Measurements from ENCODE around the gene NFYA. TPM values are rescaled to one million over a fixed set of nuclear protein-coding genes. Genes with fewer than 3 reads are reported as not detected.

Gene NFYA
- total and polyA plus RNA-seq, 8 donors = 5.4 to 14.1 (median 7.8) TPM

DNA sequence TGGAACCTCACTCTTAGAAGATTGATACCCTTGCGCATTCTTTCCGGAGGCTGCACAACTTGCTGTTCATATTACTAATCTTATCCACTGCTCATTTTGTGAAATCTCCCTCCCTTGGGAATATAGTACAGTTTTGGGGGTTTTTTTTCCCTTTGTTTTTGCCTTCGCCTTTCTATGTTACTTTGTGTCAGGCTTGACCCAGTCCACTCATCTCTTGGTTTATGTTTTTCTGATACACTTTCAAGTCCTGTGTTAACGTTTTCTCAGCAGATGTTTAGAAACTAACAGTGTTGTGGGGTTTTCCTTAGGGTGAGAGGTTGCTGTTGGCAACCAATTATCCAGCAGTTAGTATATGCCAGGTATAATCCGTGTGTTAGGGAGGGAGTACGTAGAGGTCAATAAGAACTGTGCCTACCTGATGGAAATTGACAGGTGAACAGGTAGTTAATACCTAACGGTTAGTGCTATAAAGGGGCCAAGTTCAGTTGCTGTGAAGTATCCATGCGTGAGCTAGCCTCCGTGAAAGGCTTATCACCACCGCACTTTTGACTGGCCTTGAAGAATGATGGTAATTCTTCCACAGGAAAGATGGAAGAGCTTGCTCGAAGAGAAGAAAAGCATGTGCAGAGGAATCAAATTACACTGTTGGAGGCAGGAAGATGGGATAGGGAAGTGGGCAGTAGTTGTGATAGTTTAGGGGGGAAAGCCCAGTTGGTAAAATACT is 1.4 kb downstream of the NFYA start:
- Histone ChIP-seq H3K9me3 (no peaks in the 10 kb centered on the region), H3K36me3 (peaks cover 0 to 4% (median 0%) of the 10 kb centered on the region in 3 donors), H3K27ac (peak overlapping the region; percentile 98 to 100 (median 99)), H3K4me3 (peak overlapping the region; percentile 89 to 98 (median 94)), H3K4me1 (peaks cover 7 to 34% (median 33%) of the 10 kb centered on the region in 3 donors), H3K27me3 (no peaks in the 10 kb centered on the region)
- TF ChIP-seq, protein P1, sequence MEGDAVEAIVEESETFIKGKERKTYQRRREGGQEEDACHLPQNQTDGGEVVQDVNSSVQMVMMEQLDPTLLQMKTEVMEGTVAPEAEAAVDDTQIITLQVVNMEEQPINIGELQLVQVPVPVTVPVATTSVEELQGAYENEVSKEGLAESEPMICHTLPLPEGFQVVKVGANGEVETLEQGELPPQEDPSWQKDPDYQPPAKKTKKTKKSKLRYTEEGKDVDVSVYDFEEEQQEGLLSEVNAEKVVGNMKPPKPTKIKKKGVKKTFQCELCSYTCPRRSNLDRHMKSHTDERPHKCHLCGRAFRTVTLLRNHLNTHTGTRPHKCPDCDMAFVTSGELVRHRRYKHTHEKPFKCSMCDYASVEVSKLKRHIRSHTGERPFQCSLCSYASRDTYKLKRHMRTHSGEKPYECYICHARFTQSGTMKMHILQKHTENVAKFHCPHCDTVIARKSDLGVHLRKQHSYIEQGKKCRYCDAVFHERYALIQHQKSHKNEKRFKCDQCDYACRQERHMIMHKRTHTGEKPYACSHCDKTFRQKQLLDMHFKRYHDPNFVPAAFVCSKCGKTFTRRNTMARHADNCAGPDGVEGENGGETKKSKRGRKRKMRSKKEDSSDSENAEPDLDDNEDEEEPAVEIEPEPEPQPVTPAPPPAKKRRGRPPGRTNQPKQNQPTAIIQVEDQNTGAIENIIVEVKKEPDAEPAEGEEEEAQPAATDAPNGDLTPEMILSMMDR (IDR thresholded peaks at IDR 0.05) = no peak
- FAIRE-seq (no peak), ATAC-seq (no peak), DNase-seq (no peak)
- WGBS, 2 donors = 2% methylated on average over 11 of the region's 11 CpGs
- intact Hi-C loops (cut with DNase I) = no loop called here

DNA sequence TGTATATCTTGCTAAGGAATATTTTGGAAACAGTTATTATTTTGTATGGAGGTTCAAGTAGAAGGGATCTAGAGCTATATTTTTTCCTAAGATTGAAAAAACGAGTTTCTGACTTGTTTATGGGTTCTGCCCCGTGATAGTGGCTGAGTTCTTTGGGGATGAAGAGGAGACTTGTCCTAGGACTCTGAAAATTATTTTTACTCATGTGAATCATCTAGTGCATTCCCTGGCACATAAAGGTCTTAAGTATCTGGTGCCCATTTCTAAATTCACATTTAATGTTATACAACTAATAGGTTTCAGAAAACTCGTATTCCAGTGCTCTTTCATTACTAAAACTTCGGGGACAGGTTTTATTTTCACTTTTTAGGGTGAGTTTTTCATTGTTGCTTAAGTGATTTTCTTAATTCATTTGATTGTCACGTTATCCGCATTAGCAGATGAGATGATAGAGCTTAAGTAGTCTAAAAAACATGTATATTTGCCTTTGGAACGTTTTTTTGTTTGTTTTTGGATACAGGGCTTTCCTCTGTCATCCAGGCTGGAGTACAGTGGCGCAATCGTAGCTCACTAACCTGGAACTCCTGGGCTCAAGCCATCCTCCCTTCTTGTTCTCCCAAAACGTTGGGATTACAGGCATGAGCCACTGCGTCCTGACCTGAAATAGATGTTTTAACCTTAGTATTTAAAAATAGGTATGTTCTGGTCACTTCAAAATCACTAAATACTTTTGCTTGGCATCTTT is 2.1 kb downstream of the NFYA start:
- Histone ChIP-seq H3K27ac (peak overlapping the region in 2 of 4 donors; percentile 99 to 100), H3K36me3 (peaks cover 0 to 2% (median 0%) of the 10 kb centered on the region in 3 donors), H3K9me3 (no peaks in the 10 kb centered on the region), H3K4me1 (peaks cover 7 to 34% (median 33%) of the 10 kb centered on the region in 3 donors), H3K27me3 (no peaks in the 10 kb centered on the region), H3K4me3 (peak overlapping the region in 2 of 4 donors; percentile 89 to 98)
- TF ChIP-seq, protein P1 (IDR thresholded peaks at IDR 0.05) = no peak
- FAIRE-seq (no peak), DNase-seq (no peak), ATAC-seq (no peak)
- intact Hi-C loops (cut with DNase I) = no loop called here
- WGBS, 2 donors = 20 to 24% methylated on average over 11 of the region's 11 CpGs

DNA sequence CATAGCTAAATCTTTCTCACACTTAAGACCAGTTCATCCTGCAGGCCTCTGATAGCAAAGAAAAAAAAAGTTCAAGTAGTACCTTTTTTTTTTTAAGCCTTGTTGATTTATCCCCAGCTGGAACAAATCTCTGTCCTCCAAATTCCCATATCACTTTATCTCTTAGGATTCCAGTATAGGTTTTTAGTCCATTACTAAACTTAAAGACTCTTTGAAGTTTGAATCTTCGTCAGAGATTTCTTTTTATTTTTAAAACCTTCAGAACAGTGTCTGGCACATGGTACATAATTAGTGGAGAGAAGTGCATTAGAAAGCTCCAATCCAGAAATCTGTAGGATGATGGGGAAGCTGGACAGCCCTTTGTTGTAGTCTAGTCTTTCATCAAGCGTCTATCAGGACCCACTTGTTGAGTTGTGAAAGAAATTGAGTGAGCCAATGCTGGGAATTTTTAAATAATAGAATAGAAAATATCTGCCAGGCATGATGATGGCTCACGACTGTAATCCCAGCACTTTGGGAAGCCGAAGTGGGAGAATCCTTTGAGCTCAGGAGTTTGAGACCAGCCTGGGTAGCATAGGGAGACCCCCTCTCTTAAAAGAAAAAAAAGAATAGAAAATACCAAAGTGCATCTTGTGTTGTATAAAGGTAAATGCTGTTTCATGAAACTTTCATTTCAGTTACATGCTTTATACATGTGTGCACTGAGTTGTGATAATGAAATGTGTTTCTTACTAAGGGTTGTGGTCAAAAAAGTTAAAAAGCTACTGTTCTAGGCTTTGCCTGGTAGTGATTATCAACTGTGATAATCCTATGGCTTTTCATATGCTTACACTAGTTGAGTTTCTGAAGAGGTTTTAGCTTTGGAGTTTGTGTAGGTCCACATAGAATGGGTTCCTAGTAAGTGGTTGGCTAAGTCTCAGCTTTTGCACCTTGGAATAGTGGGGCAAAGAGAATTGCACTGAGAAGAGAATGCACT is 3.2 kb downstream of the NFYA start:
- peaks cover 7 to 25% (median 24%) of the 10 kb centered on the region in 3 donors for H3K4me1 ChIP-seq
- TF ChIP-seq, protein P1 (IDR thresholded peaks at IDR 0.05) = no peak
- ATAC-seq = no peak
- no peaks in the 10 kb centered on the region for H3K27me3 ChIP-seq
- H3K27ac ChIP-seq = no peak overlapping the region
- H3K9me3 ChIP-seq = no peaks in the 10 kb centered on the region
- DNase-seq = no peak
- no peak for FAIRE-seq
- peaks cover 0 to 8% (median 5%) of the 10 kb centered on the region in 3 donors for H3K36me3 ChIP-seq
- intact Hi-C loops (cut with DNase I) = no loop called here
- WGBS, 2 donors = 80 to 82% methylated on average over 4 of the region's 4 CpGs
- no peak overlapping the region for H3K4me3 ChIP-seq

DNA sequence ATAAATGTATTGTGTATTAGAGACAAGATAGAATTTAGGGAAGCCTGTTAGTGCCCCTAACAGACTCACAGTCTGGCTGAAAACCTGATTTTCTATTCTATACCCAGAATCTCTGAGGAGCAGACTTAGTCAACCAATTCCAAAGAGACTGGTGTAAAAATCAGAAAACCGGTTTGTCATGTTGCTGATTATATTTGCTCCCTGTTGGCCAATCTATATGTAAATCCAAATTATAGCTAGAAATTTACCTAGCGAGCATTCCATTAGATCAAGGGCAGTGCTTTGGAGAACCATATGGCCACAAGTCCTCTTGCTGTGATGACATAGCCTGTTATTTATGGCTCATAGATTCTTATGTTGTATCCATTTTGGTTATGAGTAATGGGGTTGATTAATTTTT is 4.8 kb downstream of the NFYA start:
- WGBS, 2 donors = 39 to 41% methylated on average over 2 of the region's 2 CpGs
- intact Hi-C loops (cut with DNase I) = no loop called here
- Histone ChIP-seq H3K27ac (no peak overlapping the region), H3K36me3 (peaks cover 0 to 13% (median 8%) of the 10 kb centered on the region in 3 donors), H3K9me3 (no peaks in the 10 kb centered on the region), H3K4me1 (peaks cover 7 to 24% (median 22%) of the 10 kb centered on the region in 3 donors), H3K27me3 (no peaks in the 10 kb centered on the region), H3K4me3 (no peak overlapping the region)
- no peak for ATAC-seq
- FAIRE-seq = no peak
- no peak for DNase-seq
- TF ChIP-seq, protein P1 (IDR thresholded peaks at IDR 0.05) = no peak
